GM19025 (cell line): ENCODE data around the gene KRT76.

Experiments used
- ATAC-seq: cut with Tn5 transposase; IDR thresholded peaks from one replicate; pipeline ENCODE4 v1.9.1; 2021; ENCODE audit warnings: mild to moderate bottlenecking, low read depth, moderate library complexity; ENCODE audit not compliant: unreplicated experiment

The KRT76 gene

DNA sequence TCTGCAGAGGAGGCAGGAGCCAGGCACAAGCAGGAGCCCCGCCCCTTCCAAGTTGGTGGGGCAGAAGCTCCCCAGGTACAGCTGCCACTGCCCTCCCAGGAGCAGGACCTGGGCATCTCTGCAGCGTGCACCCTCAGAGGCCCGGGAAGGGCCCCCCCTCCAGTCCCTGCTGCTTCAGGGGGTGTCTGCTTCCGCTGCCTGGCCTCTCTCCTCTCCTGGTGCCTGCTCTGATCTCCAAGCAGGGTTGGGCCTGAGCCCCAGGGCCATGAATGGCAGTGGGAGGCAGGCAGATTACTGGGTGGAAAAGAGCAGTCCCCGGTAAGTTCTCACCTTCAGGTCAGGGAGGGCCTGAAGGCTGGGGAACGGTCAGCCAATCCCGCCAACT lies 35.0 kb downstream of the KRT76 start:
- no peak for ATAC-seq

GRCh38 chr12:52741375-52742195 lies 35.6 kb downstream of the KRT76 start:
- no peak for ATAC-seq

DNA sequence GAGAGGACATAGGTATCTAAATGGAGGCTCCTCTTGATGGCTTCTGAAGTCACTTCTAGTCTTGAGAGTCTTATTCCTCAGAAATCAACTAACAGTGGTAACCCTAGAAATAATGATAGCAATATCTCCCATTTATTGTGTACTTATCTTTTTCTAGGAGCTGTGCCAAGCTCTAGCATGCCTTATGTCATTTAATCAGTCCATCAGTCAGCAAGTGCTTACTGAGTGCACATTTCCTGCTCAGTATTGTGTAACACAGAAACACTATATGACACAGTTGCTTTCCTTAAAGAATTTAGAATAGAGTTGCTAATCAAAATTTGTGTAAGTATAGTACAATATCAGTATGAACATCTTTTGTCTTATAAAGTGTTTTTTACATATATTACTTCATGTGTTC lies 36.6 kb downstream of the KRT76 start:
- ATAC-seq, result no peak

GRCh38 chr12:52739963-52740362 lies 37.2 kb downstream of the KRT76 start:
- ATAC-seq, result no peak

- no peak for ATAC-seq
Observed at GRCh38 chr12:52735816-52736632, 41.1 kb downstream of the KRT76 start.

- no peak for ATAC-seq
Observed at GRCh38 chr12:52735106-52735505, 42.0 kb downstream of the KRT76 start.

GRCh38 chr12:52730793-52731192 lies 46.4 kb downstream of the KRT76 start:
- no peak for ATAC-seq

- ATAC-seq, result no peak
Observed at GRCh38 chr12:52730383-52730782, 46.8 kb downstream of the KRT76 start.

- no peak for ATAC-seq
Observed at GRCh38 chr12:52729147-52729546, 48.0 kb downstream of the KRT76 start.

DNA sequence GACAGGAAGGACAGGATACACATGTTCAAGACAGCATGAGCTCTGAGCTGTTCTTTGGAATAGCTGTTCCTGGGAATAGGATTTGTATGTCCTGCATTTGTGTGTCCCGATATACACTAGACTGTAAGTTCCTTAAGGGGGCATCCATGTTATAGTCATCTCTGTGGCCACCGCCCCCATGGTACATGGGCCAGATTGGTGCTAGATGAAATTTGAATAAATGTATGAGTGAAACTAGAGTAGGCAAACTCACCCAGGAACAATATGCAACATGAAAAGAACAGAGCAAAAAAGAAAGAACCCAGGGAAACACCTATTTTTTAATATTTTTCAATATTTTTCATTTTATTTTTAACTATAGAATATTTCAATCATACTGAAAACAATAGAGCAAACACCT lies 48.8 kb downstream of the KRT76 start:
- no peak for ATAC-seq

DNA sequence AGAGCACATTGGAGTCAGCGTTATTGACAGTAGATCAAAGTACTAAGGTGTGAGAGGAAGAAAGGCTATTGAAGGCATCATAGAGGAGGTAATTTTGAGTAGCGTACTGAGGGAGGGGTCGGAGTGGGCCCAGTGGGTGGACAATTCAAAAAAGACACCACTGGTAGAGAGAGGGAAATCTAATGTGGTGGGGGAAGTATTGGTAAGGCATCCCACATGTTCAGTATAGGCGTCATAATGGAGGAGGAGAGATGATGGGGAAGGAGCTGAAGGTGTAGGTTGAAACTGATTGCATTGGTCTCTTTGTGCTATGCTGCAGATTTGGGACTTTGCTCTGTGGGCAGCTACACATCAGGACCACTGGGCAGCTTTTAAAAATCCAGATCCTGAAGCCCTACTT lies 50.1 kb downstream of the KRT76 start:
- ATAC-seq, result no peak

DNA sequence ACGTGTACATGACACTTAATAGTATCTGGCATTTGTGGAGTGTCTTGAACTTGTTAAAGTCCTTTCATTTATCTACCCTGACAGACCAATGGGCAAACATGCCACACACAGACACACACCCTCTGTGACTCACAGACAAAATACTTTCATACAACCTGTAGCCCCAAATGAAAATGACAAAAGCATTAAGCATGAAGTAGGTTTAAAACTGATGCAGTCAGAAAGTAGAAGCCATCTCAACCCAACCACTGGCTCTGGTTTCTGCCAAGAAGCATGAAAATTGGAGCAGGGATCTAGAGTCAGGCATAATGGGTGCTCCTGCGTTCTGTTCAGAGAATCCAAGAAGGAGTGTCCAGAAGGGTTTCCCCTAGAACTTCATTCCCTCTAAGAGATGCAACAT lies 50.7 kb downstream of the KRT76 start:
- ATAC-seq, result no peak

DNA sequence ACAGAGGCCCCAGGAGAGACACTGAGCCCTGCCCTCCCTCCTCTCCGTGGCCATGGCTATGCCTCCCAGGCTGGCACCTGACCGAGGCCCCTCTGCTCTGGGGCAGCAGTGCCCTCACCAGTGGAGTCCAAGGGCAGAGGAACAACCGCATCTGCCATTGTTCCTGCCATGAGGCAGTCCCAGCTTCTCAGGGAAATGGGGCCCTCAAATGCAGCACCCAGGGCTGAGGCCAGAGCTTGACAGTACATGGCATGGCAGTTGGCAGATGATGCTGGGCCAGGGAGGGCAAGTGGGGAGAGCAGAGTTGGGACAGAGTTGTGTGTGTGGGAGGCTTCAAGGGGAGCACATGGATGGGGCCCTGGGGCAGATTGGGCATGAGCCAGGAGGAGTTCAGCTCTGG lies 52.8 kb downstream of the KRT76 start:
- no peak for ATAC-seq

DNA sequence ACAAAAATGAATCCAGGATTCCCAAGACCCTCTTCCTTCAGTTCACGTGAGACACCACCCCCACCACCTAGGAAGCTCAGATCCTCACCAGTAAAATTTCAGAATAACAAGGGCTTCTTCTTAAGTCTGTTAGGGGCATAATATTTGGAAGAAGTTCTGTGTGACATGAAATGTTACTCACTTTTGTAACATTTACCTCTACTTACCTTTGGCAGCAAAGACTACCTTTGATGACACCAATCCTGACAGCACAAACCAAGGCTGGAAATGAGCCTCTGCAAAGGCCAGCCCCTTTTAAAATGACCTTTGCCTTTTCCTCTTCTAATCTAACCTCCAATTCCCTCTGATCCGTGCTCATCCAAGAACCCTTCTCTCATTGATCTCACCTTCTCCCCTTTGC lies 54.5 kb downstream of the KRT76 start:
- no peak for ATAC-seq

- ATAC-seq, result no peak
Observed at GRCh38 chr12:52721838-52722470, 55.2 kb downstream of the KRT76 start.

DNA sequence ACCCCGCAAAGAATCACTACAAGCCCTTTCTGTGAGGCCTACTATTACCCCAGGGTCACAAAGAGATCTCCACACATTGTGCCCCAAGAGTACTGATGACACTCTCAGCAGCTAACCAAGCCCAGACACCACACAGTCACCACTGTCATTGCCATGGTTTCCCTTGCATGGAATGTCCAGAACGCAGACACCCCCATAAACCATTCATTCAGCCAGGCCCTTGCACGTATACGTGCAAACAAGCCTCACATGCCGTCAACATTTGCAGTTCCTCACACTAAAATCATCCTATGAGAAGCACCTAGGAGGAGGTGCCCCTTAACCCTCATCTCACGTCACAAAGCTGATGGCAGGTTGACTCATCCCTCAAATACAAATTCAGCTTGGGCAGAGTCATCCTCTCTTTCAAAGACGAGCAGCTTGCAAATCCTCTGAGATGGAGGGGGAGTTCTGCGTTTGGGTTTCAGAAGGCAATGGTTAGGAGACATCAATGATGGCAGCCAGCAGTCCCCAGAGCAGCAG lies 56.7 kb downstream of the KRT76 start:
- ATAC-seq, result no peak
